Thyroid gland (tissue), 4 donors: ENCODE data around the gene NOXA1.

Experiments
- CTCF ChIP-seq, 6 experiments: fragments of 200-600 bp in 3 of 6; fragments of 450-650 bp in 3 of 6; sonication (generic) in 3 of 6; IDR thresholded peaks; one replicate each; pipeline ENCODE4 v1.5.1; 2016 to 2019; ENCODE audit warnings: antibody characterized with exemption in 6 of 6, mild to moderate bottlenecking in 2 of 6, inconsistent platforms in 1 of 6, moderate library complexity in 1 of 6
- POLR2A ChIP-seq, 2 donors: fragments of 450-650 bp; IDR thresholded peaks; one replicate each; pipeline ENCODE4 v1.6.1; 2017; ENCODE audit warnings: antibody characterized with exemption in 2 of 2, mild to moderate bottlenecking in 2 of 2, moderate library complexity in 1 of 2

DNA sequence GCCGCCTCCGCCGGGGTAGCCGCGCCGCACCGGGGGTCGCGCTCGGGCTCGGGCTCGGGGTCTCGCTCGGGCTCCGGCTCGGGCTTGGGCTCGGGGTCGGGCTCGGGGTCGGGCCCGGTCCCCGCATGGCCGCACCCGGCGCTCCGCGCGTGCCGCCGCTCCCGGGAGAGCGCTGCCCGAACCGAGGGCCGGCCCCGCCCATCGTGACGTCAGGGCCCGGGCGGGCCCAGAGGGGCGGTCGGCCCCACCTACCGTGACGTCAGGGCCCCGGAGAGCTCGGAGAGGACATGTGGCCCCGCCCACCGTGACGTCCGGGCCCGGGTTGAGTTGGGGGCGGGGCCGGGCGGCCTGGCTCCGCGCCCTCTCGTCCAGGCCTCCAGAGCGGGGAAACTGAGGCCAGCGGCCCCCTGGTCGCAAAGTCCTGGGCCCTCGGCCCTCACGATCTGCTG lies 36.0 kb downstream of the NOXA1 start, which contains the start of gene NSMF:
- TF ChIP-seq CTCF (IDR thresholded peaks at IDR 0.05) = no peak
- TF ChIP-seq POLR2A (IDR thresholded peaks at IDR 0.05) = peak; percentile 59 to 85
